DOHH2 (cell line): ENCODE measurements around the gene AKR1B1.

Experiments
- CTCF ChIP-seq: fragments of 200-600 bp; sonication (generic); IDR thresholded peaks from one replicate; pipeline ENCODE4 v1.5.1; 2014; ENCODE audit warnings: antibody characterized with exemption, mild to moderate bottlenecking, low read depth, low read length; ENCODE audit not compliant: poor library complexity, severe bottlenecking
- EZH2phosphoT487 ChIP-seq: fragments of 200-600 bp; sonication (generic); IDR thresholded peaks from 2 replicates; pipeline ENCODE4 v1.6.1; 2017; ENCODE audit warnings: borderline replicate concordance, mild to moderate bottlenecking, antibody characterized with exemption, low read length, moderate library complexity, mixed read lengths

GRCh38 chr7:134446923-134447322 lies 12.0 kb downstream of the AKR1B1 start:
- no peak for TF ChIP-seq CTCF
- TF ChIP-seq EZH2phosphoT487: no peak
